Posterior cingulate gyrus (tissue), 11 donors: ENCODE results near the gene PEPD.
A peak's percentile ranks its signal among the peaks of the same experiment; 100 is the strongest.

Experiments
- DNase-seq, 10 donors: peaks; one replicate each; pipeline versions ENCODE4 v3.0.0 to v3.0.0-alpha.2; 2020 to 2021; ENCODE audit warnings: mixed read lengths in 3 of 10
- intact Hi-C: fragments of 100-400 bp; cut with DNase I; formaldehyde crosslinking; loops from one replicate; pipeline ENCODE4 v1.15.1; 2023

The PEPD gene

GRCh38 chr19:33550768-33551167 is 29.2 kb upstream of the PEPD start:
- intact Hi-C loops: no loop called here
- peak in 1 of 10 donors; percentile 55 for DNase-seq

GRCh38 chr19:33547676-33548075 is 26.1 kb upstream of the PEPD start:
- intact Hi-C loops: no loop called here
- peak in 4 of 10 donors; percentile 16 to 59 (median 32) for DNase-seq

- intact Hi-C loops: no loop called here
- peak in 3 of 10 donors; percentile 1 to 63 (median 26) for DNase-seq
Measured at GRCh38 chr19:33546656-33547055, 25.1 kb upstream of the PEPD start.

- peak in 2 of 10 donors; percentile 21 to 50 for DNase-seq
- intact Hi-C loops: no loop called here
Measured at GRCh38 chr19:33545217-33545981, 23.8 kb upstream of the PEPD start.

- no peak for DNase-seq
- intact Hi-C loops: no loop called here
Measured at GRCh38 chr19:33535226-33535625, 13.6 kb upstream of the PEPD start.

- no peak for DNase-seq
- intact Hi-C loops: no loop called here
Measured at GRCh38 chr19:33532859-33533460, 11.4 kb upstream of the PEPD start.

GRCh38 chr19:33530842-33531241 is 9.3 kb upstream of the PEPD start:
- DNase-seq: no peak
- intact Hi-C loops: no loop called here

GRCh38 chr19:33530296-33530695 is 8.7 kb upstream of the PEPD start:
- intact Hi-C loops: no loop called here
- DNase-seq: no peak

GRCh38 chr19:33529094-33529676 is 7.6 kb upstream of the PEPD start:
- intact Hi-C loops: loop anchor here (10.0 kb wide), 1 partner anchor 354 kb away; no protein-coding TSS in a partner anchor
- DNase-seq: peak in 1 of 10 donors; percentile 46

GRCh38 chr19:33528404-33528803 is 6.8 kb upstream of the PEPD start:
- no peak for DNase-seq
- intact Hi-C loops: loop anchor here (10.0 kb wide), 1 partner anchor 354 kb away; no protein-coding TSS in a partner anchor

GRCh38 chr19:33527125-33527524 is 5.5 kb upstream of the PEPD start:
- DNase-seq: no peak
- intact Hi-C loops: loop anchor here (10.0 kb wide), 1 partner anchor 352 kb away; no protein-coding TSS in a partner anchor

- intact Hi-C loops: loop anchor here (10.0 kb wide), 1 partner anchor 349 kb away; no protein-coding TSS in a partner anchor
Measured at GRCh38 chr19:33524024-33524664, 2.6 kb upstream of the PEPD start.

GRCh38 chr19:33523167-33523566 is 1.6 kb upstream of the PEPD start:
- intact Hi-C loops: loop anchor here (10.0 kb wide), 1 partner anchor 348 kb away; no protein-coding TSS in a partner anchor
- peak in 1 of 10 donors; percentile 70 for DNase-seq

More at GRCh38 chr19:33524024-33524664, 2.6 kb upstream of the PEPD start:
- DNase-seq: no peak

- no peak for DNase-seq
- intact Hi-C loops: loop anchor here (10.0 kb wide), 1 partner anchor 348 kb away; no protein-coding TSS in a partner anchor
Measured at GRCh38 chr19:33522371-33522662, 726 bp upstream of the PEPD start.

GRCh38 chr19:33520844-33521479 is 629 bp downstream of the PEPD start:
- no peak for DNase-seq
- intact Hi-C loops: loop anchor here (10.0 kb wide), 1 partner anchor 346 kb away; no protein-coding TSS in a partner anchor

- intact Hi-C loops: loop anchor here (10.0 kb wide), 1 partner anchor 345 kb away; no protein-coding TSS in a partner anchor
- no peak for DNase-seq
Measured at GRCh38 chr19:33520048-33520643, 1.4 kb downstream of the PEPD start.

GRCh38 chr19:33519416-33519815 is 2.2 kb downstream of the PEPD start:
- intact Hi-C loops: no loop called here
- DNase-seq: no peak

- DNase-seq: no peak
- intact Hi-C loops: no loop called here
Measured at GRCh38 chr19:33518541-33518940, 3.0 kb downstream of the PEPD start.

- intact Hi-C loops: no loop called here
- peak in 1 of 10 donors; percentile 83 for DNase-seq
Measured at GRCh38 chr19:33517922-33518321, 3.7 kb downstream of the PEPD start.

GRCh38 chr19:33515921-33516320 is 5.7 kb downstream of the PEPD start:
- intact Hi-C loops: no loop called here

More at GRCh38 chr19:33515921-33516320, 5.7 kb downstream of the PEPD start:
- no peak for DNase-seq
